Measurements from ENCODE around the gene L1CAM.

L1CAM gene

DNA sequence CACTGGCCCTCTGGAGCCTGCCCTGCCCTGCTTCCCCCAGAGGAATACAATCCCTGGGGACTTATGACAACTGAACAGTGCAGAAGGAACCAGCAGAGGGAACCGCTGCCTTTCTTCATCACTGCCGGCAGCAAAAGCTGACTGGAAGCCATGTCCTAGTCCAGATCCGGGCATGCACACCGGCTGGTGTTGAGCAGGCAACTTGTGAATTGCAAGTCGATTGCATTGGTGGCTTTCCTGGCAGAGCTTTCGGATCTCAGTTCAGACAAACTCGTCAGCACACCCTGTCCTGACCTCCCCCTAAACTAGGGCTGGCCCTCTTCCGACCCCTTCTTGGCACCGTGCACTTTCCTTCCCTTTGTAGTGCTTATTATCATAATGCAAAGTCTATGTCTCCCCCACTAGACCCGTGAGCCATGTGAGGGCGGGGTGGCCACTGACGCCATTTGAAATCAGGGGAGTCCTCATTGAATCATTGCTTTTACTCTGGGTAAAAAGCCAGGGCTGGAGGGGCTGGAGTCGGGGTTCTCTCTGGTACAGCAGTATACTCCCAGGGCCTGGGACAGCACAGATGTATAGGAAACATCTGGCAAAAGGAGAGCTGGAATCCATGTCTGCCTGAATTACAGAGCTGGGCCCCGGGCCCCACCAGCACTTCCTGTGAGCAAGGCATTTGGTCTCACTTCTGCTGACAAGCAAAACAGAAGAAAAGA is 38.3 kb upstream of the L1CAM start:
- no peak for TF ChIP-seq FOXP2 (optimal IDR thresholded peaks at IDR 0.05; ENCODE audit: borderline replicate concordance, extremely low read depth, extremely low read length, insufficient read depth)
- TF ChIP-seq, protein P1, sequence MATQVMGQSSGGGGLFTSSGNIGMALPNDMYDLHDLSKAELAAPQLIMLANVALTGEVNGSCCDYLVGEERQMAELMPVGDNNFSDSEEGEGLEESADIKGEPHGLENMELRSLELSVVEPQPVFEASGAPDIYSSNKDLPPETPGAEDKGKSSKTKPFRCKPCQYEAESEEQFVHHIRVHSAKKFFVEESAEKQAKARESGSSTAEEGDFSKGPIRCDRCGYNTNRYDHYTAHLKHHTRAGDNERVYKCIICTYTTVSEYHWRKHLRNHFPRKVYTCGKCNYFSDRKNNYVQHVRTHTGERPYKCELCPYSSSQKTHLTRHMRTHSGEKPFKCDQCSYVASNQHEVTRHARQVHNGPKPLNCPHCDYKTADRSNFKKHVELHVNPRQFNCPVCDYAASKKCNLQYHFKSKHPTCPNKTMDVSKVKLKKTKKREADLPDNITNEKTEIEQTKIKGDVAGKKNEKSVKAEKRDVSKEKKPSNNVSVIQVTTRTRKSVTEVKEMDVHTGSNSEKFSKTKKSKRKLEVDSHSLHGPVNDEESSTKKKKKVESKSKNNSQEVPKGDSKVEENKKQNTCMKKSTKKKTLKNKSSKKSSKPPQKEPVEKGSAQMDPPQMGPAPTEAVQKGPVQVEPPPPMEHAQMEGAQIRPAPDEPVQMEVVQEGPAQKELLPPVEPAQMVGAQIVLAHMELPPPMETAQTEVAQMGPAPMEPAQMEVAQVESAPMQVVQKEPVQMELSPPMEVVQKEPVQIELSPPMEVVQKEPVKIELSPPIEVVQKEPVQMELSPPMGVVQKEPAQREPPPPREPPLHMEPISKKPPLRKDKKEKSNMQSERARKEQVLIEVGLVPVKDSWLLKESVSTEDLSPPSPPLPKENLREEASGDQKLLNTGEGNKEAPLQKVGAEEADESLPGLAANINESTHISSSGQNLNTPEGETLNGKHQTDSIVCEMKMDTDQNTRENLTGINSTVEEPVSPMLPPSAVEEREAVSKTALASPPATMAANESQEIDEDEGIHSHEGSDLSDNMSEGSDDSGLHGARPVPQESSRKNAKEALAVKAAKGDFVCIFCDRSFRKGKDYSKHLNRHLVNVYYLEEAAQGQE (IDR thresholded peaks at IDR 0.05; ENCODE audit: insufficient read depth in 1 of 2, low read depth in 2 of 2, low read length in 2 of 2): no peak

DNA sequence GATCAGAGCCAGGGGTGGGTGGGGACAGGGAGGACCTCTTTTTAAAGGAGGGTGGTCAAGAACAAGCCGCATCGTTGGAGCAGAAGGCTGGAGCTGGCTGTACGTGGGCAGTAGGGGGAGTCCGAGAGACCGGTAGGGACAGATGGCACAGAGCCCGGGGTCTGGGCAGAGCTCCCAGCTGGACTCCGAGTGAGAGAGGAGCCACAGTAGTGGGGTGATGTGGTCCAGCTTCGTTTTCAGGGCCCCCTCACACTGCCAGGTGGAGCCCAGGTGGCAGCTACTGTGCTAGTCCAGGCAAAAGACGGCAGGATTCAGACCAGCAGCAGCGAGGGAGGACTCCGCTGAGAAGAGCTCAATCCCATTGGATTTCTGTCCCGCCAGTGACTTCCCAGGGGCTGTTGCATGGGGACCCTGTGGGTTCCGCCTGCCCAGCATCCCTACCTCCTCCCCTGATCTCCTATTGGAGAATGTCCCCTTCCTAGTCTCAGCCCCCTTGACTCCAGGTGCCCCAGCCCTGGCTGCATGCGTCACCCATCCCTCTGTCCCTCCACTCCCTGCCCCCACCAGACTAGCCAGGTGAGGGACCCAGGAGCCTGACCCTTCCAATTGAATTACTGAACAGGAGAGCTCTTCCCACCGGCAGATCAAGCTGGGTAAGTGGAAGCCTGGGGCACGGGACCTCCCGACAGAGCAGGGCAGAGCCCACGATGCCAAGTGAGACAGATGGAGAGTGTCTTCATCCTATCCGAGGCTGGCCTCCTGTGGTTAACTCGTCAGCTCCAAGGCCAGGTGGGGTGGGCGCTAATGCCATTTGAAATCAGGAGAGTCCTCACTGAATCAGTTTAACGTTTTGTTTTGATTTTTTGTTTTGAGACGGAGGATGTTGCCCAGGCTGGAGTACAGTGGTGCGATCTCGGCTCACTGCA is 37.2 kb upstream of the L1CAM start:
- TF ChIP-seq FOXP2 (optimal IDR thresholded peaks at IDR 0.05; ENCODE audit: borderline replicate concordance, extremely low read depth, extremely low read length, insufficient read depth) (no peak), POLR2AphosphoS5 (IDR thresholded peaks at IDR 0.05; ENCODE audit: low read depth, low read length) (no peak)

DNA sequence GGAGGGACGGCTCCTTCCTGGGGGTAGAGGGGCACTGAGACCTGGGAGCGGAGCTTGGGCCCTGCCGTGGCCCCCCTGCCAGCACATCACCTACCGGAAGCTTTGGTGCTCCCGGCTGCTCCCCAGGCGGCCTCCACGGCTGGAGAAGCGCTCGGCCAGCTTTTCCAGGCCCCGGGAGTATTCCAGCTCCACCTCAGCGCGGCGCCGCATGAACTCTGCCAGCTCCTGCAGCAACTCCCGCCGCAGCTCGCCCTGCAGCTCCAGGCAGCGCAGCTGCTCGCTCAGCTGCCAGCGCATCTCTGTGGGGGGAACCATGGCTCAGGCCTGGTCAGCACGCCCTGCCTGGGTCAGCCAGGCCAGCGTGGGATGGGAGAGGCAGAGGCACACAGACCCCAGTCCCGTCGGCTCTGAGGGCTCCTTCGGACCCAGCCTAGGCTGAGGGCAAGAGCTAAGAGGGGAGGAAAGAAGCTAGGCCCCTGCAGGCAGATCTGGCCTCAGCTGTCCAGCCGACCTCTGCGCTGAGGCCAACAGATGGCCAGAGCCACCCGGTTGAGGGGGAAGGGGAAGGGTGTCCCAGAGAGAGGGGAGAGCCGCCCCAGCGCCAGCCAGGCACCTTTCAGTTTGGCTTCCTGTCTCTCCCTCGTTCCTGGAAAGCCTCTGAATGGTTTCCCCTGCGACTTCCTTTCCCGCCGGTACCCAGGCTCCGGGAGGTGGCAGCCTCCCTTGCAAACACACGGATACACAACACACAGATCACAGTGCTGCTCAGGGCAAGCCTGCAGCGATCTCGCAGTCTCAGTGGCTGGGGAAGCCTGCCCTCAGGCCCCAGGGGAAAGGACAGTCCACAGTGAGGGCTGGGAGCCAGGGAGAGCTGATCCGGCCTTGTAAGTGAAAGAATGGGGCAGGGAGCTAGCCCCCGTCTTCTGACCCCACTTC is 35.8 kb upstream of the L1CAM start:
- no peak for TF ChIP-seq SIN3A (IDR thresholded peaks at IDR 0.05; ENCODE audit: borderline replicate concordance, insufficient read depth, low read length)
- no peak for TF ChIP-seq TAF1 (IDR thresholded peaks at IDR 0.05; ENCODE audit: borderline replicate concordance, insufficient read depth, low read length)
- no peak for TF ChIP-seq FOXP2 (optimal IDR thresholded peaks at IDR 0.05; ENCODE audit: borderline replicate concordance, extremely low read depth, extremely low read length, insufficient read depth)
- TF ChIP-seq, protein P1 (IDR thresholded peaks at IDR 0.05; ENCODE audit: insufficient read depth in 1 of 2, low read depth in 2 of 2, low read length in 2 of 2): no peak
- no peak for TF ChIP-seq POLR2AphosphoS5 (IDR thresholded peaks at IDR 0.05; ENCODE audit: low read depth, low read length)

DNA sequence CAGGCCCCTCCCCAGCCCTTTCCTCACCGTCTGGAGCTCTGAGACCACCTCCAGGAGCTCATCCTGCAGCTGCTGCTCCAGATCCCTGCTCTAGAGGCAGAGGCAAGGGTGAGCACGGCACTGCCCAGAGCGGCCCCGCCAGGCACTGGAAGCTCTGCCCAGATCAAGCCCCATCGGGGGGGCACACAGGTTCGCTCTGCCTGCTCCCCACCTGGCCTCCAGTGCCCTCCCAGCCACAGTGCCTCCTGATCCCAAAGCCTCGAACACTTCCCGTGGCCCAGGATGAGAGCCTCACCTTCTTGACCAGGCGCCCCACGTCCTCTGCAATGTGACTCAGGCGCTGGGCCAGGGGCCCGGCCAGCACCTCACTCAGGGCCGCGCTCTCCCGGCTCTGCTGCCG is 35.1 kb upstream of the L1CAM start:
- TF ChIP-seq TAF1 (IDR thresholded peaks at IDR 0.05; ENCODE audit: borderline replicate concordance, insufficient read depth, low read length) (no peak), SIN3A (IDR thresholded peaks at IDR 0.05; ENCODE audit: borderline replicate concordance, insufficient read depth, low read length) (no peak), FOXP2 (optimal IDR thresholded peaks at IDR 0.05; ENCODE audit: borderline replicate concordance, extremely low read depth, extremely low read length, insufficient read depth) (no peak), POLR2AphosphoS5 (IDR thresholded peaks at IDR 0.05; ENCODE audit: low read depth, low read length) (no peak)
- TF ChIP-seq, protein P1 (IDR thresholded peaks at IDR 0.05; ENCODE audit: insufficient read depth in 1 of 2, low read depth in 2 of 2, low read length in 2 of 2): no peak

DNA sequence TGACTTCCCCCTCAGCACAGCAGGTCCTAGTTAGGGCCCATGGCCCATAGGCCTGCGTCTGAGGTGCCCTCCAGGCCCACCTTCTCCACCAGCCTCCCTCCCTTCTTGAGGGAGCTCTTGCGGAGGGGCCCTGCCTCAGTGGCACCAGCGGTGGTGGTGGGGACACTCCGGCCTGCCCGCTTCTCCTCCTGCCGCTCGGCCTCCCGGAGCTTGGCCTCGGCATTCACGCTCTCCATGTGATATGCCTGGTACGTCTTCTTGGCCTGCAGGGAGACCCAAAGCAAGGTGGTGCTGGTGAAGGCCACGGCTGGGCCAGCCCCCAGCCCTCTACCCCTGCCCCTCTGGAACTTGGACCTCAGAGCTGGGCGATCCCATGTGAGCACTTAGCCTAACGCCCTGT is 34.6 kb upstream of the L1CAM start:
- TF ChIP-seq TAF1 (IDR thresholded peaks at IDR 0.05; ENCODE audit: borderline replicate concordance, insufficient read depth, low read length) (no peak), FOXP2 (optimal IDR thresholded peaks at IDR 0.05; ENCODE audit: borderline replicate concordance, extremely low read depth, extremely low read length, insufficient read depth) (no peak), SIN3A (IDR thresholded peaks at IDR 0.05; ENCODE audit: borderline replicate concordance, insufficient read depth, low read length) (no peak), POLR2AphosphoS5 (IDR thresholded peaks at IDR 0.05; ENCODE audit: low read depth, low read length) (no peak)
- TF ChIP-seq, protein P1 (IDR thresholded peaks at IDR 0.05; ENCODE audit: insufficient read depth in 1 of 2, low read depth in 2 of 2, low read length in 2 of 2): no peak
